Activated T-cell treated with anti-CD3 and anti-CD28 coated beads, Interleukin-2, amount 50 U/mL, for 72 hours (primary cell): ENCODE data around the gene KCNG4. TPM values are rescaled to one million over a fixed set of nuclear protein-coding genes. Genes with fewer than 3 reads are reported as not detected.

Source experiments
- ATAC-seq, 2 donors: fragments of 150-1000 bp; cut with Tn5 transposase; replicated peaks in 1 of 2; 2 replicates each; pipeline ENCODE4 v1.10.0; 2021; ENCODE audit warnings: moderate library complexity in 2 of 2, mild to moderate bottlenecking in 1 of 2
- DNase-seq, 2 donors: peaks; one replicate each; pipeline ENCODE4 v3.0.0; 2021 to 2022; ENCODE audit warnings: mixed read lengths in 1 of 2
- H3K27ac Mint-ChIP-seq: one replicate; pipeline ENCODE4 v1.8.0; 2022; ENCODE audit warnings: mild to moderate bottlenecking, moderate library complexity, mixed read lengths
- H3K27me3 Mint-ChIP-seq: one replicate; pipeline ENCODE4 v1.8.0; 2022; ENCODE audit warnings: low read depth, mixed read lengths
- H3K36me3 Mint-ChIP-seq, 2 donors: one replicate each; pipeline ENCODE4 v1.8.0; 2022; ENCODE audit warnings: mixed read lengths in 2 of 2, mild to moderate bottlenecking in 1 of 2; ENCODE audit not compliant: insufficient read depth in 2 of 2
- H3K4me1 Mint-ChIP-seq: one replicate; pipeline ENCODE4 v1.8.0; 2022; ENCODE audit warnings: low read depth, mixed read lengths
- H3K4me3 Mint-ChIP-seq, 2 donors: one replicate each; pipeline ENCODE4 v1.8.0; 2022; ENCODE audit warnings: mild to moderate bottlenecking in 2 of 2, mixed read lengths in 2 of 2, moderate library complexity in 2 of 2
- H3K9me3 Mint-ChIP-seq, 2 donors: one replicate each; pipeline ENCODE4 v1.8.0; 2022; ENCODE audit warnings: mixed read lengths in 2 of 2
- total RNA-seq, 2 donors: library from RNA; stranded (reverse); gene quantifications; one replicate each; pipeline ENCODE4 v1.2.3, GENCODE V29; 2022

The KCNG4 gene
- total RNA-seq, 2 donors from 2014 or later: not detected

DNA sequence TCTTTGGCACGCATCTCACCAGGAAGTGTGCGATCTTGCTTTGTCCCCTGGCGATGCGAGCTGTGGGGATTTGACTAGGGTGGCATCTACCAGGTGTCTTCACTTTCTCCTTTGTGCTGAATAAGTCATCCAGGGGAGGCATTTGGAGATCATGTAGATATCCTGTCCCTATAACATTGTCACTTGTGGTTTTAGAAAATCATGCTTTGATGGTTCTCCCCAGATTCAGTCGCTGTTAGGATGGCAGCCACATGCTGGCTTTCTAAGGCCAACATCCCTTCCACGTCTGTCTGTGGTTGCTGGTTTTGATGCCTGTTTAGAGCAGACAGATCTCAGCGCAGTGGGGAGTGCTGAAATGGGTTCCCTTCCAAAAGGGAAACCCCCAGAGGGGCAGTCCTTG, 46.3 kb downstream of the KCNG4 start:
- DNase-seq: peak in 1 of 2 donors; percentile 18
- peak; percentile 58 to 63 for ATAC-seq

DNA sequence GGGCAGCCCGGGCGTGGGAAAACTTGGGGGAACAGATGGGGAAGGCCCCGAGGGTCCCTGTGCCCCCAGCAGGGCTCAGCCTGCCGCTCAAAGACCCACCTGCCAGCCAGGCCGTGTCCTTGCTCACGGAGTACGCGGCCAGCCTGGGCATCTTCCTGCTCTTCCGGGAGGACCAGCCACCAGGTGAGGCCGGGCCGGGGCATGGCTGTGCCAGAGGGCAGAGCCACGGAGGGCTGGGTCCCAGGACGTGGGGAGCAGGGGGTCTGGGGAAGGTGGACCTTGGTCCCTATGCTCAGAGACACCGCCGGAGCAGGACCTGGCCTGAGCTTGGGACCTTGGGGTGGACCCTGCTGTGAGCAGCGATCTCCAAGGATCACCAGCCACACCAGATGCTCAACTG, 48.3 kb downstream of the KCNG4 start:
- Mint-ChIP-seq H3K4me3 (no peak overlapping the region), H3K36me3 (peaks cover 0 to 2% of the 10 kb centered on the region in 2 donors), H3K27ac (no peak overlapping the region), H3K9me3 (no peaks in the 10 kb centered on the region), H3K4me1 (peaks cover 21% of the 10 kb centered on the region), H3K27me3 (no peaks in the 10 kb centered on the region)
- DNase-seq (no peak), ATAC-seq (no peak)

More for the DNA sequence above, 46.3 kb downstream of the KCNG4 start:
- no peaks in the 10 kb centered on the region for H3K36me3 Mint-ChIP-seq
- no peaks in the 10 kb centered on the region for H3K27me3 Mint-ChIP-seq
- peak overlapping the region; percentile 51 to 75 for H3K4me3 Mint-ChIP-seq
- no peak overlapping the region for H3K27ac Mint-ChIP-seq
- H3K9me3 Mint-ChIP-seq: no peaks in the 10 kb centered on the region
- H3K4me1 Mint-ChIP-seq: peaks cover 21% of the 10 kb centered on the region

DNA sequence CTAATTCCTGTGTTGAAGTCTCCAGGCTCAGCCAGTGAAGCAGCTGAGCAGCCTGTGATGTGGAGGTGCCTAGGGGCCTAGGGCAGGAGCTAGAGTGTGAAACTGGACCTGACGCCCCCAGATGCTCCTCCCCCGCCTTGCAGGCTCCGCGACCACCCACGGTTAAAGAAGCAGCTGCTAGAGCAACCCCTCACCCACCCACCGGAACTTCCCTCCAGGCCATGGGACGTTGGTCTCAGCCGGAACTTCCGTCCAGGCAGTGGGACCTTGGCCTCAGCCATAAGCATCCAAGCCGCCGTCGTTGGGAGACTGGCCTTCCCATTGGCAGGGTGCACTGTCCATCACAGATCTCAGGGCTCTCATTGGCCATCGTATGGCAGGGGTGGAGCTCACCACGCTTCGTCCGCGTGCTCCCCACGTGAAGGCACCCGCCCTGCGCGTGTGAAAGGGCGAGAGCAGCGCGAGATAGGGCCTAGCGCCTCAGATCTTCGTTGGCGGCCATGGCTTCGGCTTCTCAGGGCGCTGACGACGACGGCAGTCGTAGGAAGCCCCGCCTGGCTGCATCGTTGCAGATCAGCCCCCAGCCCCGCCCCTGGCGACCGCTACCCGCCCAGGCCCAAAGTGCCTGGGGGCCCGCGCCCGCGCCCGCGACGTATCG, 49.0 kb downstream of the KCNG4 start, which contains the start of gene ADAD2:
TSS of gene ADAD2 (plus strand) at position 427 of the 658 bp plus-strand sequence. CDS start at position 501, 74 bp downstream.
- peaks cover 0 to 2% of the 10 kb centered on the region in 2 donors for H3K36me3 Mint-ChIP-seq
- peaks cover 25% of the 10 kb centered on the region for H3K4me1 Mint-ChIP-seq
- no peak within 1 kb of the TSS for H3K27ac Mint-ChIP-seq
- ATAC-seq (no peak), DNase-seq (peak in 1 of 2 donors; percentile 18)
- H3K9me3 Mint-ChIP-seq: no peaks in the 10 kb centered on the region
- no peaks in the 10 kb centered on the region for H3K27me3 Mint-ChIP-seq
- no peak within 1 kb of the TSS for H3K4me3 Mint-ChIP-seq

DNA sequence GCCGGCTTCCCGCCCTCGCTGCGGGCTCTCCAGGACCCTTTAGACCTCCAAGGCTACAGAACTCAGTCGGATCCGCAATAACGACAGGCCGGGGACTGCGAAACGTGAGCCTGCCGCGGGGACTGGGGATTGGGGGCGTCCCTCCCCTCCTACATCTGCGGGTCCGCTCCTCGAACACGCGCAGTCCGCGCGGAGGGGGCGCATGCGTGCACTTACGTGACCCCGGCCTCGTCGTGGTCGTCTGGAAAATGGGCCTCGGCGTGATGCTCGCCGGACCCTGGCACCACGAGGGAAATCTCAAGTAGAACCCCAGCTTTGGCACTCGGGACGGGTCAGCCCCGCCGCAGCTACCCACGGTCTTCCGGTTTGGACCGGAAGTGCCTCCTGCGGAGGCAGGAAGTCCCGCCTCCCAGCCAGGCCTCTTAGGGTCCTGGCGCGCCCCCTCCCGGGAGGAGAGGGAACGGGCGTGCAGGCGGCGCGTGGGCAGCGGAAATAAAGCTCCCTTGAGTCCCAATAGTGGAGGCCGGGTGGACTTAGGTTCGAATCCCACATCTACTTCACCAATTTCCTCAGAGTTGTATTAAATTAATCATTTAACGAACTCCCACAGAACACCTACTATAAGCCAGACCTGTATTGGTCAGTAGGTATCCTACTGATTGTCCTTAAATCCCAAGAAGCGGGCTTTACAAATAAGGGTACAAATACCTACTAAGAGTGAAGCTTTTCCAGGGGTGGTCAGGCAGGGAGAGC, 53.0 kb downstream of the KCNG4 start, which contains the start of gene TAF1C:
TSS of gene TAF1C (minus strand) at position 373 of the 753 bp plus-strand sequence. CDS start 2,069 bp downstream, outside the sequence.
- Mint-ChIP-seq H3K27me3 (no peaks in the 10 kb centered on the region), H3K4me3 (peak within 1 kb of the TSS; percentile 96 to 98), H3K27ac (peak within 1 kb of the TSS; percentile 98), H3K9me3 (no peaks in the 10 kb centered on the region), H3K4me1 (peaks cover 24% of the 10 kb centered on the region), H3K36me3 (peaks cover 2 to 3% of the 10 kb centered on the region in 2 donors)
- ATAC-seq: peak; percentile 97 to 98
- peak; percentile 93 to 96 for DNase-seq

DNA sequence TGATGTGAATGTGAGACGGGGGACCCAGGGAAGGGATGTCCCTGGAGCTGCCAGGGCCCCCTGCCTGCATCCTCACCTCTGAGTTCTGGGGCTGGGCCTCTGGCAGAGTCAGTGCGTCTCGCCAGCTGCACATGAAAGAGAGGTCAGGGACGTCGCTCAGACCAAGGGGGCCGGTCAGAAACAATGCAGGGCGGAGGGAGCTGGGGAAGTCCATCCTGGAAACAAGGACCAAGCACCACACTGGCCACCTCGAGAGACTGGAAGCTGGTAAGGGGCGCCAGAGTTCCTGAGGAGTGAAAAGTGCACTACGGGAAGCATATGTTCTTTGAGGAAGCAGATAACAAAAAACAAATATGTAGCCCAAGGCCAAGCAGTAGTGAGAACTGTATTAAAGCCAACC, 55.0 kb downstream of the KCNG4 start:
- H3K27me3 Mint-ChIP-seq: no peaks in the 10 kb centered on the region
- H3K27ac Mint-ChIP-seq: peak overlapping the region; percentile 24
- peaks cover 24% of the 10 kb centered on the region for H3K4me1 Mint-ChIP-seq
- H3K9me3 Mint-ChIP-seq: no peaks in the 10 kb centered on the region
- H3K36me3 Mint-ChIP-seq: peaks cover 2 to 3% of the 10 kb centered on the region in 2 donors
- H3K4me3 Mint-ChIP-seq: peak overlapping the region; percentile 96 to 98
- ATAC-seq: no peak
- no peak for DNase-seq

DNA sequence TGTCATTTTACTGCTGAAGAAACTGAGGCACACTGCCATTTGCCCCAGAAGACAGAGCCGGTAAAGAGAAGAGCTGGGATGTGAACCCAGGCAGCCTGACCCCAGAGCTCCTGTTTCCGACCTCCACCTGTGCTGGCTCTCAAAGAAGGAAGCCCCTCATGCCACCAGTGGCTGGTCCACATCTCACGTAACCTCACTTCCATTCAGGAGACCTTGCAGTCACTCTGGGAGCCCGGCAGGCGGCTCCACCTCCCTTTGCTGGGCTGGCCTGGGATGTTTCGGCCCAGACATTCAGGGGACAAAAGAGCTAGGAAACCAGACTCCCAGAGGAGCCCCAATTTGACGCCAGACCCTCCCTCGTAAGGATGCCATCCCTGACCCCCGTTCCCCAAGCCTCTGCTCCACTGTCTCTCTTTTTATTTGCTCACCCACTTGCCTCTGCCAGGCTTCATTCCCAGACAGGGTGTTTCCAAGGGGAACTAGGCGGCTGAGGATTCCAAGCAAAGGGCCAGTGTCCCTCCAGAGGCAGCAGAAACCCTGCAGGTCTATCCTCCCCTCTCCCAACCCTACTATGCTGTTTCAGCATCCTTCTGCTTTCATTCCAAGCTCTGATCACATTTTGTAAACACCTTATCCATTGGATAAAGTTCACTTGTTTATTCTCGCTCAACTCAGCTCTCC, 55.8 kb downstream of the KCNG4 start:
- Mint-ChIP-seq H3K27me3 (no peaks in the 10 kb centered on the region), H3K9me3 (no peaks in the 10 kb centered on the region), H3K4me3 (no peak overlapping the region), H3K27ac (no peak overlapping the region), H3K4me1 (peaks cover 24% of the 10 kb centered on the region), H3K36me3 (peaks cover 2 to 3% of the 10 kb centered on the region in 2 donors)
- ATAC-seq (no peak), DNase-seq (no peak)

DNA sequence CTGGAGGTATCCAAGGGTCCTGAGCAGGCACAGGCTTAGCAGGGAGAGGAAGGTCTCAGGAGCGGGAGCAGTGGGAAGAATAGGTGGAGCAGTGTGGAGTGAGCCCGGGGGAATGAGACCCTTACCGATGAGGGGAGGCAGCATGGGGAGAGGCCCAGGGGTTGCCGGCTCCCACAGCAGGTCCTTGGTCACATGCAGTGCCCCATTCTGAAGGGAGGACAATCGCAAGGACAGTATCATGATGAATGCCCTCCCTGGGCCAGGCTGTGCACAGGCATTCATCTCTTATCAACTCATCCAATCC, 56.3 kb downstream of the KCNG4 start:
- H3K36me3 Mint-ChIP-seq: peaks cover 2 to 3% of the 10 kb centered on the region in 2 donors
- no peak overlapping the region for H3K4me3 Mint-ChIP-seq
- no peak for DNase-seq
- peaks cover 25% of the 10 kb centered on the region for H3K4me1 Mint-ChIP-seq
- H3K27me3 Mint-ChIP-seq: no peaks in the 10 kb centered on the region
- H3K9me3 Mint-ChIP-seq: no peaks in the 10 kb centered on the region
- no peak for ATAC-seq
- H3K27ac Mint-ChIP-seq: no peak overlapping the region

DNA sequence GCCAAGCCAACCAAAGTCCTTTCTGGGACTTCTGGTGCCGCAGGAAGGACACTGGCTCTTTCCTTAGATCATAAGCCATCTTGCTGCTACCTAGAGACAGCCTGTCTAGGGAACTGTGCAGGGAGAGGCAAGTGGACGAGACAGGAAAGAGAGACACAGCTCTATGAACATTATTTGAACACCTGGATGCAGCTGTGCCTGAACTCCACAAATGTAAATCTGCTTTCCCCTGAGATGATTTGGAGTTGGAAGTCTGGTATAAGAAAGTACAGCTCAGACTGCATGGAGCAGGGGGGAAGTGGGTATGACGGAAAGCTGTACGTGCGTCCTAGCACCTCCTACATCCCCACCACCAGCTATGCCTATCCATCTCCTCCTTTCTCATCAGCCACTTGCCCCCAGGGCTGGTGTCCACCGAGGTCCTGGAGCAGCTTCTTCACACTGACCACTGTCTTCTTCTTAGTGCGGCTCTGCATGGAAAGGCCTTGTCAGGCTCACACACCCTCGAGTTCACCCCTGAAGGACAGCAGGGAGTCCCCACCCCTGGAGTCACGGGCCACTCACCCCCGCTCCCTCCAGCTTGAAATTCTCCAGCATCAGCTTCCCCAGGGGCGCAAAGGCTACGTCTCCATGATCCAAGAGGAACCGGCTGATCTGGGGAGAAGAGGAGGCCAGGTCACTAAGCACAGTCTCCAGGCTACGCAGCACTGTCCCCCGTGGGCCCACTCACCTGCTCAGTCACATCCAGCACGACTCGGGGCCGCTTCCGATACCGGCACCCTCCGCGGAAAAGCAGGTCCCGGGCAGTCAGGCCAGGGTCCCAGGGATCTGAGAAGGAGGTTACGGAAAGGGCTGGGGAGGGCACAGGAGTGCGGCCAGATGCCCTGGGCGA, 56.9 kb downstream of the KCNG4 start:
- Mint-ChIP-seq H3K9me3 (no peaks in the 10 kb centered on the region), H3K27ac (no peak overlapping the region), H3K4me3 (no peak overlapping the region), H3K4me1 (peaks cover 31% of the 10 kb centered on the region), H3K27me3 (no peaks in the 10 kb centered on the region), H3K36me3 (peaks cover 2 to 3% of the 10 kb centered on the region in 2 donors)
- no peak for ATAC-seq
- DNase-seq: no peak

DNA sequence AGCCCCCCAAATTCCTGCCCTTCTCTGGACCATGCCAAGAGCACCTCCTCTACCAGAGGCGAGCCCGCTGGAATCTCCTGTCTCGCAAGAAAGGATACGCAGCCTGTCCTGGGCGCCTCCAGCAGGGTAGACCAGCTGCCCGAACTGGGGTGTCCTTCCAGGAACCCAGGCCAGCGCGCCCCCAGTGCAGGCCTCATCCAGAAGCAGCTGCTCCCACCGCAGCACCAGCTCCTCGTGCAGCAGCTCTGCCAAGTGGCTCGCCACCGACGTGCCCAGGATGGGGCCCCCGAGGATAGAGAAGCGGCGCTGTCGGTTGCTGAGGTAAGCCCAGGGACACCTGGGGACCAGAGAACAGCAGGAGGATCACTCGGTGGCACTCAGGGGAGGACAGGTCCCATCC, 57.7 kb downstream of the KCNG4 start:
- Mint-ChIP-seq H3K27ac (no peak overlapping the region), H3K9me3 (no peaks in the 10 kb centered on the region), H3K27me3 (no peaks in the 10 kb centered on the region), H3K4me1 (peaks cover 36% of the 10 kb centered on the region), H3K4me3 (no peak overlapping the region), H3K36me3 (peaks cover 3 to 4% of the 10 kb centered on the region in 2 donors)
- ATAC-seq: no peak
- DNase-seq: no peak

DNA sequence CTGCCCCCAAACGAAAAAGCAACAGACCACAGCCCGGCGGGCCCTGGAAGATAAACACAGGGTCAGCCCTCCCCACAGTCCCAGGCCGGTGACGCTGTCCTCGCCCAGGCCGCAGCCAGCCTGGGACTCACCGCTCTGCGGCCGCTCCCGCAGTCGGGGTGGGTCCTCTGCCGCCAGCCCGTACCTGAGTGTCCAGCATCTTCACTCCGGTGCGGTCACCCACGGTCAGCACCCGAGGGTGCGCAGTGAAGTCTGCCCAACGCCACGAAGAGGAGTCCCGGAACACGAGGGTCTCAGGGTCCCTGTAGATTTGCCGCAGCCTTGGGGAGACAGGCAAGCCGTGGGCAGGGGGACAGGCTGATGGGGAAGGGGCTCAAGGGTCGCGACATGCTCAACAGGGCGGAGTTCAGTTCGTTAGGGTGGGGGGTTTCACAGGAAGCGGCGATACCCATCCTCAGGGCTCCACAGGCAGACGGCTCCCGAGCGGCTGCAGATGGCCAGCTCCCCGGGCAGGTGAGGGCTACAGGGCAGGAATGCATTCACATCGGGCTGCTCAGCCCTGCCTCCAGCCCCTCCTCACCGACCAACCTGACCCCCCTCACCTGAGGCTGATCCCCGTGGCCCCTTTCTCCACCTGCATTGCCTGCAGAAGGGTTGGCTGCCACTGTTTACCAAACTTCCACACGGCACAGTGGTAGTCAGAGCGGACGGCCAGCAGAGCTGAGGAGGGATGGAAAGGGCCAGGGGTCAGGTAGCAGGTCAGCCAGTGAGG, 58.5 kb downstream of the KCNG4 start:
- Mint-ChIP-seq H3K9me3 (no peaks in the 10 kb centered on the region), H3K27ac (no peak overlapping the region), H3K4me1 (peaks cover 36% of the 10 kb centered on the region), H3K36me3 (peaks cover 1 to 4% of the 10 kb centered on the region in 2 donors), H3K27me3 (no peaks in the 10 kb centered on the region), H3K4me3 (no peak overlapping the region)
- ATAC-seq (no peak), DNase-seq (no peak)

DNA sequence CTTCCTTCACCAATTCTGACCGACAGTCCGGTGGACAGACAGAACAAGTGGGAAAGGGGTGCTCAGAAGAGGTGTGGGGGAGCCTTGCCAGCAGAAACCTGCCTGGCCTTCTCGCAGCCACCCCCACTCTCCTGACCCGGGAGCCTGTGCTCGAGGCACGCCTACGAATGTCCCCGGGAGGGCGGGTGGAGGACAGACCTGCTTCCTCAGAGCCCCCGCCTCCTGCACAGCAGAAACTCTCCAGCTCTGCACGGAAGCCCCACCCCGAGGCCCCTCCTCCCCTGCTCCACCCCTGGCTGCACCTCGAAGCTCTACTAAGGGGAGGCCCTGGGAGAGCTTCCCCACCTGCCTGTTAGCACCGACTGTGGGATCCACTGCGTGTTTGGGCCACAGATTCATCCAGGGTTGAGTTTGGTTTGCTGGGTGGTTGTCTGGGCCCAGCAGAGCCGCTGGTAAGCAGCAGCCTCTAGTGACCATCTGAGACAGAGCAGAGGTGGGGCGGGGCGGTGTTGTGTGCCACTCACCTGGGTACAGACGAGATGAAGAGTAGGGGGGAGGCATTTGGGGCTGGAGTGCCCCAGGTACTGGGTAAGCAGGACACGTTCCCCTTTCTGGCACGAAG, 59.2 kb downstream of the KCNG4 start:
- Mint-ChIP-seq H3K4me1 (peaks cover 30% of the 10 kb centered on the region), H3K9me3 (no peaks in the 10 kb centered on the region), H3K27me3 (no peaks in the 10 kb centered on the region), H3K27ac (no peak overlapping the region), H3K36me3 (peaks cover 1 to 4% of the 10 kb centered on the region in 2 donors), H3K4me3 (no peak overlapping the region)
- no peak for ATAC-seq
- DNase-seq: no peak
